ENCODE data around the gene CNTNAP2. TPM values are rescaled to one million over a fixed set of nuclear protein-coding genes. Genes with fewer than 3 reads are reported as not detected.

Gene CNTNAP2
- total RNA-seq, 1 experiment from 2014 or later, result 64.5 TPM

- no peaks in the 10 kb centered on the region for H3K79me1 ChIP-seq (ENCODE audit: insufficient read depth, low read depth, low read length, poor library complexity, severe bottlenecking)
- H4K8ac ChIP-seq (replicated peaks; ENCODE audit: insufficient read length, low read depth, low read length), result no peak overlapping the region
- no peak overlapping the region for H3K9ac ChIP-seq (ENCODE audit: extremely low read depth, insufficient read length, low read length)
- H3K4me2 ChIP-seq (ENCODE audit: insufficient read depth, insufficient read length, low read length), result no peak overlapping the region
- WGBS (ENCODE audit: extremely low coverage, insufficient read length, low lambda C conversion rate), result no CpG with 5 or more reads among the region's 1 CpG
- no peaks in the 10 kb centered on the region for H3K27me3 Mint-ChIP-seq (ENCODE audit: low read depth)
- no peak overlapping the region for H2BK120ac ChIP-seq (ENCODE audit: low read depth, low read length, poor library complexity, severe bottlenecking)
- H2BK12ac ChIP-seq (ENCODE audit: insufficient read length, low read depth, low read length), result no peak overlapping the region
- no peaks in the 10 kb centered on the region for H3K9me3 ChIP-seq (ENCODE audit: control insufficient read depth, low read depth, low read length)
- H4K91ac ChIP-seq (ENCODE audit: insufficient read length, low read depth, low read length), result no peak overlapping the region
- H3K14ac ChIP-seq (ENCODE audit: insufficient read depth, low read length), result no peak overlapping the region
- no peaks in the 10 kb centered on the region for H3K23me2 ChIP-seq (ENCODE audit: insufficient read length, low read depth, low read length, poor library complexity, severe bottlenecking)
- TF ChIP-seq CTCF (conservative IDR thresholded peaks at IDR 0.05), result no peak
- no peaks in the 10 kb centered on the region; a peak in 2 of 5 replicates for H3K9me3 Mint-ChIP-seq
- no peak overlapping the region for H3K23ac ChIP-seq (ENCODE audit: insufficient read length, low read depth, low read length)
- H3K4ac ChIP-seq (ENCODE audit: low read depth, low read length), result no peak overlapping the region
- no peak for DNase-seq
- H3K27me3 ChIP-seq (ENCODE audit: insufficient read depth, low read length), result no peaks in the 10 kb centered on the region
- H2AK5ac ChIP-seq (ENCODE audit: insufficient read length, low read length), result no peak overlapping the region
- H2BK5ac ChIP-seq (ENCODE audit: insufficient read length, low read length), result no peak overlapping the region
- H3K27ac Mint-ChIP-seq, result no peak overlapping the region
- H3K4me1 ChIP-seq (ENCODE audit: insufficient read depth, low read length), result no peaks in the 10 kb centered on the region
- no peak overlapping the region for H2BK15ac ChIP-seq (ENCODE audit: low read depth, low read length)
- H3K79me2 ChIP-seq (ENCODE audit: insufficient read depth, low read length), result no peaks in the 10 kb centered on the region
- no peak overlapping the region for H3K56ac ChIP-seq (ENCODE audit: insufficient read length, low read depth, low read length)
- H4K5ac ChIP-seq (ENCODE audit: insufficient read length, low read depth, low read length), result no peak overlapping the region
- no peak overlapping the region for H3K27ac ChIP-seq (ENCODE audit: insufficient read length, low read depth, low read length)
- H4K20me1 ChIP-seq (ENCODE audit: control insufficient read depth, insufficient read depth, insufficient read length), result no peaks in the 10 kb centered on the region
- H3K36me3 Mint-ChIP-seq (ENCODE audit: insufficient read depth in 1 of 3, low read depth in 3 of 3), result no peaks in the 10 kb centered on the region
- H2BK20ac ChIP-seq (ENCODE audit: low read depth, low read length, poor library complexity, severe bottlenecking), result no peak overlapping the region
- no peak overlapping the region for H2AFZ ChIP-seq (ENCODE audit: low read length)
- H3K4me3 Mint-ChIP-seq, result no peak overlapping the region
- H3T11ph ChIP-seq (ENCODE audit: low read length), result no peak overlapping the region
- H3K4me1 Mint-ChIP-seq, result no peaks in the 10 kb centered on the region
- H3K18ac ChIP-seq (ENCODE audit: insufficient read length, low read depth, low read length), result no peak overlapping the region
Measured at GRCh38 chr7:146548816-146549215, 432.2 kb downstream of the CNTNAP2 start.
